Tibial nerve (tissue), 4 donors: Measurements from ENCODE around the gene PDE6D.

Source experiments
- CTCF ChIP-seq, 5 experiments: fragments of 200-600 bp in 3 of 5; fragments of 450-650 bp in 2 of 5; sonication (generic) in 3 of 5; IDR thresholded peaks; one replicate each; pipeline ENCODE4 v1.5.1; 2016 to 2019; ENCODE audit warnings: antibody characterized with exemption in 5 of 5, mild to moderate bottlenecking in 3 of 5, moderate library complexity in 2 of 5
- EP300 ChIP-seq, 2 donors: sonication (generic); formaldehyde crosslinking; IDR thresholded peaks; one replicate each; pipeline ENCODE4 v1.6.1; 2017; ENCODE audit warnings: antibody characterized with exemption in 2 of 2, mild to moderate bottlenecking in 1 of 2
- POLR2A ChIP-seq, 2 donors: fragments of 450-650 bp; IDR thresholded peaks; one replicate each; pipeline ENCODE4 v1.6.1; 2017; ENCODE audit warnings: antibody characterized with exemption in 2 of 2, mild to moderate bottlenecking in 2 of 2, moderate library complexity in 2 of 2

DNA sequence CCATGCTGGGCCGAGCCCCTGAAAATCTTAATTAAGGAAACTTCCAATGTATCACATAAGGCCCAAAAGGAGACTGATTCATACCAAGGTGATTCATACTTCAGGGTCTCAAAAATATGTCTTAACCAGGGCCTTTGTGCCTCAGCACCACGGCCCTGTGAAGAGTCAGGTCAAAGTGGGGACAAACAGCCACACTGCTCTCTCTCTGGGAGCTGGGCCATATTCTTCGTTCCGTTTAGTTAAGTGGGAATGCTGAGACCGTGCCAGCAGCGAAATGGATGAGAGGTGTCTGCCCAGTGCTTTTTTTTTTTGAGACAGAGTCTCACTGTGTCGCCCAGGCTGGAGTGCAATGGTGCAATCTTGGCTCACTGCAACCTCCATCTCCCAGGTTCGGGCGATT is 82.1 kb downstream of the PDE6D start:
- TF ChIP-seq CTCF (IDR thresholded peaks at IDR 0.05) (no peak), POLR2A (IDR thresholded peaks at IDR 0.05) (no peak), EP300 (IDR thresholded peaks at IDR 0.05) (no peak)
